ENCODE results near the gene GPX3.

GPX3 gene

GRCh38 chr5:151058301-151058700 is 37.9 kb downstream of the GPX3 start:
- no peak for DNase-seq

DNA sequence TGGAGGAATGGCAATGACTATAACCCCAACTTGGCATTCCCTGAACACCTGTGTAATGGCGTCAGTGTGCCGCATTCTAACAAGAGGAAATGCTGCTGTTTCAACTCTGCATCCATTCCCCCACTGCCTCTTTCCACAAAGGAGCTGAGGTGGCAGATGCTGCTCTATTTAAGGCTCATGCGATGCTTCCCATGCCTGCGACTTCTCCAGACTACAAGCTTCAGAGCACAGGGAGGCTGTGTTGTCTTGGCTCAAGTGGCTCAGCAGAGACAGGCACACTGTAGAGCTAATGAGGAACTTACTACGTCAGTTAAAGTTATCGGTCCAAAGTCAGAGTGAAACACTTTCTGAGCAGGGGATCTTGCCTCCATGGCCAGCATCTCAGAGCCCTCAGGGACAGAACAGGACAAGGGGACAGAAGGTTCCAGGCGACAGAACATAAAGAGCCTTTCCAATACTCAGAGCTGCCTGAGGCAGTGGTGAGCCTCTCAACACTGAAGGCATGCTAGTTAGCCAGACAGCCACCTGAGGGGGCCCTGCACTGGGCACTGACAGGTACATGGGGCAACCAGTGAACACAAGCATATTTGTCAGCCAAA is 38.6 kb downstream of the GPX3 start:
- no peak for DNase-seq

DNA sequence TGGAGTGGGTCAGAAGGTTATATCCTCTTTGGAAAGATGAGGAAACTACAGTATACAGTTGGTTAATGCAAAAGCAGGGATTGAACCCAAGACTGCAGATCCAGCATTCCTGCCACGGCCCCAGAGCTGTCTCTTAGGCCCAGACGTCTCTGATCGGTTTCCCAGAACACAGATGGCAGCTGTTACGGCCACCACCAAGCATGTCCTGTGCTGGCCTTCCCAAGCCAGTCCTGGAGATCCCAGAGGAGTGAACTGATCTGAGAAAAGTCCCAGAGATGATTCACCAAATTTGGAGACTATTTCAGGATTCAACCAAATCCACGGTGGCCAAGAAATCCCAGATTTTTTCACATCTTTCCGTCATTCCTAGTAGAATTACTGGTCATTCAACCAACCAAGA is 40.4 kb downstream of the GPX3 start:
- DNase-seq, result no peak

DNA sequence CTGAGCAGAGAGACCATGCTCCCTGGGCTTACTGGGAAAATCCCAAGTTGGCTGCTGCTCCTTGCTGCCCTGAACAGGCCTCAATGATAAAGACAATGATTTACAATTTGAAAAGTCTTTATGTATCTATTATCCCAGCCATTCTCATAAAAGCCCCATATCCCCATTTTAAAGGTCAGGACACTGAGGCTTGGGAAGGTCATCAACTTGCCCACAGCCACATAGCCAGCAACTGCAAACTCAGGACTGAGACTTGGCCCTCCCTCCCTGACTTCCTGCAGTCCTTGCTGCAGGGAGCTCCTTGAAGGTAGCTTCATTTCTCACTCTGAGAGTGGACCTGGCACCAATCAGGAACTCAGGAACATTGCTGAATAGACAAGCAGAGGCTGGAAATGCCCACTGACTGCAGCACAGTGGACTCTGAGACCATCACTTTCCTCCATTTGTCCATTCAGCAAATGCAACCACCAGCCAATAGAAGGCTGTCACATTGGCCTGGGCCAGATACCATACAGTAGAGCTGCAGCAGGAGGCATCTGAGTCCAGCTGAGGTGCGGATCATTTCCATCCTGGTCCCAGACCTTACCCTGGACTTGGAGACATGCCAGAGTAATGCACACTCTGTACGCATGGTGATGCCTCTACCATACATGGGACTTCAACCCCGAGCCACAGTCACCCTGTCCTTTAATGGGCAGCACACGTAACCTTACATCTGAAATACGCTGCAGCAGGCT is 42.2 kb downstream of the GPX3 start:
- no peak for DNase-seq

GRCh38 chr5:151063142-151063989 is 43.0 kb downstream of the GPX3 start:
- peak in 1 of 2 experiments; percentile 18 for DNase-seq

GRCh38 chr5:151064916-151065499 is 44.6 kb downstream of the GPX3 start:
- DNase-seq, result no peak

- no peak for DNase-seq
Measured at GRCh38 chr5:151065609-151066008, 45.2 kb downstream of the GPX3 start.

- DNase-seq, result no peak
Measured at GRCh38 chr5:151066920-151067319, 46.5 kb downstream of the GPX3 start.

GRCh38 chr5:151067632-151068432 is 47.4 kb downstream of the GPX3 start:
- no peak for DNase-seq

- DNase-seq, result no peak
Measured at GRCh38 chr5:151068433-151069197, 48.2 kb downstream of the GPX3 start.

GRCh38 chr5:151070449-151070848 is 50.1 kb downstream of the GPX3 start:
- DNase-seq, result no peak

- no peak for DNase-seq
Measured at GRCh38 chr5:151071021-151071420, 50.6 kb downstream of the GPX3 start.

GRCh38 chr5:151071848-151072629 is 51.6 kb downstream of the GPX3 start:
- DNase-seq, result no peak

GRCh38 chr5:151072630-151073025 is 52.2 kb downstream of the GPX3 start:
- DNase-seq, result peak; percentile 73 to 86

DNA sequence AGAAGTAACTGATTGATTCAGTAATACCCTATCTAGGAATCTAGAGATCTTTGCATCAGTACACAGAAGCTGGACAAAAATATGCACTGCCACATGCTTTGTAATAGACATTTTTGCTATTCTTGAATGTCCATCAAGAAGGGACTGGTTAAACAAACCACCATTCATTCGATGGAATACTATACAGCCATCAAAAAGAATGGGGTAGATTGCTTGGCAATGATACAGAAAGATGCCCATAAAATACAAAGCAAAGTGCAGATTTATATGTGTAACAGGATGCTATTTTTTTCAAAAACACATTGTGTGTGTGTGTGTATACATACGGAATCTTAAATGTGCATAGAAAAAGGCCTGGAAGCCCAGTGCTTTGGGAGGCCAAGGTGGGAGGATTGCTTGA is 52.9 kb downstream of the GPX3 start:
- DNase-seq, result no peak

DNA sequence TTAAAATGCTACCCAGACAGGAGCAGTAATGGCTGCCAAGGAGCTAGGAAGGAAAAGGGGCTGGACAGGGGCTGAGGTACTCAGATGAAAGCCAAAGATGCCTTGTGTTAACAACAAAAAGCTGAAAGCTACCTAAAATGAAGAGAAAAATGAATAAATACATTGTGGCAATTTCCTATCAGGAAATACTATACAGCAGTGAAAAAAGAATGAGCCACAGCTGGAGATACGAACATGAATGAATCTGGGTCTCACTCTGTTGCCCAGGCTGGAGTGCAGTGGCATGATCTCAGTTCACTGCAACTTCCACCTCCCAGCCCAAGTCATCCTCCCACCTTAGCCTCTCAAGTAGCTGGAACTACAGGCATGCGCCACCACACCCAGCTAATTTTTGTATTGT is 54.2 kb downstream of the GPX3 start:
- no peak for DNase-seq

GRCh38 chr5:151075698-151076331 is 55.4 kb downstream of the GPX3 start:
- DNase-seq, result peak in 1 of 2 experiments; percentile 19

GRCh38 chr5:151076616-151077015 is 56.2 kb downstream of the GPX3 start:
- DNase-seq, result no peak

DNA sequence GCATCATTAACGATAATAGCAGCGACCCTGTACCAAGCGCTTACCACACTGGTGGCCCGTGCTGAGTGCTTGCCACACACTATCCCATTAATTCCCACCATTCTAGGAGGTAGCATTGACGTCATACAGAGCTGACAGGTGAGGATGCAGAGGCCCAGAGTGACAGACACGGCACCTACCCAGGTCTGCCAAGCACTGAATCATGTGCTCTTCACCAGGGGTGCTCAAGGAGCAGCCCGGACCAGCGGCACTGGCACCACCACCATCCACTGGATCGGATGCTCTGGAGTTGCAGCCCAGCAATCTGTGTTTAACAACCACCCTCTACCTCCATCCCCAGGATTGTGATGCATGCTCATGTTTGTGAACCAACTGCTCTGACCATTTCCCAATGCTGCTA is 57.0 kb downstream of the GPX3 start:
- no peak for DNase-seq

GRCh38 chr5:151077967-151078366 is 57.6 kb downstream of the GPX3 start:
- no peak for DNase-seq
